GM21423 (cell line): ENCODE results near the gene UGP2.
"Not testable (repeated sequence)": the region's sequence is repeated elsewhere in the genome, so short reads cannot be mapped to it uniquely, and the experiment has no call there.

Experiments
- ATAC-seq: cut with Tn5 transposase; IDR thresholded peaks from one replicate; pipeline ENCODE4 v1.9.1; 2021; ENCODE audit warnings: mild to moderate bottlenecking, moderate library complexity; ENCODE audit not compliant: unreplicated experiment

Gene UGP2

GRCh38 chr2:63891488-63892030, 49.9 kb downstream of the UGP2 start:
- no peak for ATAC-seq

GRCh38 chr2:63893163-63893562, 51.5 kb downstream of the UGP2 start:
- no peak for ATAC-seq

GRCh38 chr2:63894167-63894566, 52.5 kb downstream of the UGP2 start:
- no peak for ATAC-seq

- no peak for ATAC-seq
Observed at GRCh38 chr2:63898839-63899238, 57.1 kb downstream of the UGP2 start.

GRCh38 chr2:63899639-63900038, 57.9 kb downstream of the UGP2 start:
- no peak for ATAC-seq

- ATAC-seq: no peak
Observed at GRCh38 chr2:63902149-63902548, 60.5 kb downstream of the UGP2 start.

- no peak for ATAC-seq
Observed at GRCh38 chr2:63903003-63903402, 61.3 kb downstream of the UGP2 start.

- ATAC-seq: no peak
Observed at GRCh38 chr2:63914311-63914710, 72.6 kb downstream of the UGP2 start.

GRCh38 chr2:63926815-63927214, 85.1 kb downstream of the UGP2 start:
- no peak for ATAC-seq

GRCh38 chr2:63932104-63932503, 90.4 kb downstream of the UGP2 start:
- ATAC-seq: not testable (repeated sequence)
